Upper lobe of left lung (tissue), 4 donors: ENCODE measurements around the gene ZNF524.

Experiments
- EP300 ChIP-seq, 4 donors: sonication (generic); formaldehyde crosslinking; IDR thresholded peaks; one replicate each; pipeline ENCODE4 v1.5.1; 2017; ENCODE audit warnings: antibody characterized with exemption in 4 of 4, control low read depth in 2 of 4
- POLR2A ChIP-seq, 4 donors: fragments of 450-650 bp; IDR thresholded peaks; one replicate each; pipeline ENCODE4 v1.5.1; 2016 to 2017; ENCODE audit warnings: antibody characterized with exemption in 4 of 4, mild to moderate bottlenecking in 2 of 4
- TF ChIP-seq, protein P1 (sequence below), 6 experiments: fragments of 450-650 bp in 4 of 6; fragments of 200-600 bp in 2 of 6; sonication (generic) in 2 of 6; IDR thresholded peaks; one replicate each; pipeline ENCODE4 v1.5.1; 2016 to 2019; ENCODE audit warnings: antibody characterized with exemption in 6 of 6

DNA sequence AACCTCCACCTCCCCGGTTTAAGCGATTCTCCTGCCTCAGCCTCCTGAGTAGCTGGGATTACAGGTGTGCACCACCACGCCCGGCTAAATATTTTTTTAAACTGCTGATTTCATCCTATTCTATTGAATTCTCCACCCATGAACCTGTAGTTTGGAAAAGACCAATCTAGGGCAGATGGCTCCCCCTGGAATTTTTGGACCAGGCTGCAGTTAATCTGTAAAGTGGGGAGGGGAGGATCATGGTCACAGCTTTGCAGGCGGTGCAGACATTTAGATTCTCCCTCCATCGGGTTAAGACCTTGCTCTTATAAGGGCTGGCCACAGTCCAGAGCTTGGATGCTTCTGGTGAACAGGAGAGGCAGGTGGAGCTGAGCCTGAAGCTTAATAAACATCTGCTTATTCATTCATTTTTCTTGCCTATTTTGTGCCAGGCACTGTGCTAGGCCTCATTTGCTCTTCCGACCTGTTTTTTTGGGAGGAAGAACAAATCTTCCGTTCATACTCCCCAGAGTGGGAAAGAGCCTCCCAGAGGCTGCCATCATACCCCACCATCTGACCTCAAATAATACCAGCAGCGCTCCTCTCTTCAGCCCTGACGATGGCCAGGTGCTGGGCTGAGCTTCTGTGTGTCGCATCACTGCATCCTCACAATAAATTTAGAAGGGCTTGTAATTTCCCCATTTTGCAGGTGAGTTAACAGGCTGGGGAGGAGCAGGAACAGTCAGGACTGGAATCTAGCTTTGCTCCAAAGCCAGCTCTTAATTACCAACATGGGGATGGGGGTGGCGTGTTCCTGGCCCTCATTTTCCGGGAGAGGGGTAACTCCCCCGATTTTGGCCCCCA lies 47.0 kb downstream of the ZNF524 start:
- TF ChIP-seq, protein P1, sequence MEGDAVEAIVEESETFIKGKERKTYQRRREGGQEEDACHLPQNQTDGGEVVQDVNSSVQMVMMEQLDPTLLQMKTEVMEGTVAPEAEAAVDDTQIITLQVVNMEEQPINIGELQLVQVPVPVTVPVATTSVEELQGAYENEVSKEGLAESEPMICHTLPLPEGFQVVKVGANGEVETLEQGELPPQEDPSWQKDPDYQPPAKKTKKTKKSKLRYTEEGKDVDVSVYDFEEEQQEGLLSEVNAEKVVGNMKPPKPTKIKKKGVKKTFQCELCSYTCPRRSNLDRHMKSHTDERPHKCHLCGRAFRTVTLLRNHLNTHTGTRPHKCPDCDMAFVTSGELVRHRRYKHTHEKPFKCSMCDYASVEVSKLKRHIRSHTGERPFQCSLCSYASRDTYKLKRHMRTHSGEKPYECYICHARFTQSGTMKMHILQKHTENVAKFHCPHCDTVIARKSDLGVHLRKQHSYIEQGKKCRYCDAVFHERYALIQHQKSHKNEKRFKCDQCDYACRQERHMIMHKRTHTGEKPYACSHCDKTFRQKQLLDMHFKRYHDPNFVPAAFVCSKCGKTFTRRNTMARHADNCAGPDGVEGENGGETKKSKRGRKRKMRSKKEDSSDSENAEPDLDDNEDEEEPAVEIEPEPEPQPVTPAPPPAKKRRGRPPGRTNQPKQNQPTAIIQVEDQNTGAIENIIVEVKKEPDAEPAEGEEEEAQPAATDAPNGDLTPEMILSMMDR (IDR thresholded peaks at IDR 0.05) = no peak
- TF ChIP-seq POLR2A (IDR thresholded peaks at IDR 0.05) (no peak), EP300 (IDR thresholded peaks at IDR 0.05) (no peak)
